Spleen (tissue), 7 donors: ENCODE results near the gene DAB1.

Experiments used
- CTCF ChIP-seq, 11 experiments: fragments of 200-600 bp in 7 of 11; fragments of 450-650 bp in 4 of 11; sonication (generic) in 4 of 11; IDR thresholded peaks in 8 of 11; conservative IDR thresholded peaks in 3 of 11; 1 replicate in 7 of 11; 2 replicates in 4 of 11; pipeline versions ENCODE4 v1.4.0 to v1.8.0; 2016 to 2021; ENCODE audit warnings: antibody characterized with exemption in 11 of 11, inconsistent platforms in 4 of 11, mild to moderate bottlenecking in 1 of 11
- POLR2AphosphoS5 ChIP-seq, 3 donors: sonication (generic); formaldehyde crosslinking; IDR thresholded peaks; one replicate each; pipeline ENCODE4 v1.5.1; 2017; ENCODE audit warnings: antibody characterized with exemption in 3 of 3
- donor health status: DM: no; HTN: no; CAD: no; lungs with moderate emphysema.
- donor health status: DM: no; HTN: no; CAD: no.
- donor health status: DM: no; HTN: no; CAD: no.

DNA sequence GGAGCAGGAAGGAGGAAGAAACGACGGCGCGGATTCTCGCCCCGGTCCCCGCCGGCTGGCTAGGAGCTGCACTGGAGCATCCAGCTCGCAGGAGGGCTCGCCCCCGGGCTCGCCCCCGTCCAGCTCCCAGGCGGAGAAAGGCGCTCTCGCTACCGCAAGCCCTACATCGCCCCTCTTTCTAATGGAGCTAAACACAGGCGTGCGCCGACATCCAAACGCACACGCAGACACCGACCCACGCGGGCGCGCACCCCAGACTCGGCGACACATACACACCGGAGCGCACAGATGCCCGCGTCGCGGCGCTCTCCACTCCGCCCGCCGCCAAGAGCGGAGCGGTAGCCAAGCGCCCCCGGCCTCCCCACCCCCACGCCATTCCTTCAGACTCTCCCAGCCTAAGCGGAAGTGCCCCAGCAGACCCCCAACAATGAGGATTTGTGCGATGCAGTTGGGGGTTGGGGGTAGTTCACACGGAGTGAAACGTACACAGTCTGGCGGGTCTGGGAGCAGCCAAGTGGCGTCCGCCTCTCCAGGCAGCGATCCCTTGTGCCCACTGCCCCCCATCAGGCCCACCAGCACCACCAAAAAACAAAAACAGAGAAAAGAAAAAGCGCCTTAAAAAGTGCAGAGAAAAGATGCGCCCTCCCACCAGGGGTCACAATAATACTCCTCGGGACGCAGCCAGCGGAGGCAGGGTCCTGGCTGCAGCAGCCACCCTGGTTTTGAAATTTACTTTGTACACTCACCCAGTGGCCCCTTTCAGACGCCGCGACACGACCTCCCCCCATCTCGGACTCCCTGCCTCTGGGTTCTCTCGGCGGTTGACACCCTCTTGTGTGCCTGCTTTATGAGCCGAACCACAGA is 1.4 kb downstream of the DAB1 start:
- TF ChIP-seq POLR2AphosphoS5 (IDR thresholded peaks at IDR 0.05) (no peak), CTCF (IDR thresholded peaks at IDR 0.05 in 8 of 11, conservative IDR thresholded peaks at IDR 0.05 in 3 of 11) (no peak)
